OCI-LY7 (cell line): ENCODE data around the gene TRAF5. TPM values are rescaled to one million over a fixed set of nuclear protein-coding genes. Genes with fewer than 3 reads are reported as not detected.

ENCODE experiments used
- BruUV-seq: library from RNA; stranded (reverse); fragments of 400-500 nt; replicated peaks from 2 replicates; lab custom pipeline; 2021; lab: Mats Ljungman, UMichigan
- CTCF ChIA-PET: fragments of 300-600 bp; sonication (Branson Sonifier 250); formaldehyde crosslinking; loops from one replicate; lab custom pipeline; 2022; ENCODE audit warnings: antibody characterized with exemption; ENCODE audit not compliant: unreplicated experiment; lab: Charles Lee
- POLR2A ChIA-PET: fragments of 300-600 bp; sonication (Branson Sonifier 250); formaldehyde crosslinking; loops from one replicate; lab custom pipeline; 2022; ENCODE audit warnings: antibody characterized with exemption; lab: Charles Lee
- DNase-seq: peaks from one replicate; pipeline ENCODE4 v3.0.0-alpha.2; 2015; ENCODE audit warnings: low spot score
- H2AFZ ChIP-seq: fragments of 200-600 bp; sonication (generic), shearing (Covaris generic); 2 replicates; pipeline ENCODE4 v1.6.1; 2014; ENCODE audit warnings: mild to moderate bottlenecking, antibody characterized with exemption, low read length, moderate library complexity
- H3K27ac ChIP-seq: fragments of 200-600 bp; sonication (generic); 2 replicates; pipeline ENCODE4 v1.5.1; 2014; ENCODE audit warnings: mixed run types, low read depth, mild to moderate bottlenecking, moderate library complexity, low read length, inconsistent platforms; ENCODE audit not compliant: poor library complexity, severe bottlenecking
- H3K36me3 ChIP-seq: fragments of 200-600 bp; sonication (generic); 2 replicates; pipeline ENCODE4 v1.6.1; 2014; ENCODE audit warnings: mild to moderate bottlenecking, antibody characterized with exemption, low read length, moderate library complexity, mixed read lengths; ENCODE audit not compliant: insufficient read depth
- H3K4me1 ChIP-seq: fragments of 200-600 bp; sonication (generic); 2 replicates; pipeline ENCODE4 v1.5.1; 2014; ENCODE audit warnings: mild to moderate bottlenecking, low read length; ENCODE audit not compliant: insufficient read depth, poor library complexity, severe bottlenecking
- H3K4me2 ChIP-seq: fragments of 200-600 bp; sonication (generic); 2 replicates; pipeline ENCODE4 v1.6.1; 2014; ENCODE audit warnings: mild to moderate bottlenecking, low read length
- H3K4me3 ChIP-seq: fragments of 200-600 bp; sonication (generic); 2 replicates; pipeline ENCODE4 v1.5.1; 2014; ENCODE audit warnings: mild to moderate bottlenecking, low read depth, low read length; ENCODE audit not compliant: poor library complexity, severe bottlenecking
- H3K79me2 ChIP-seq: fragments of 200-600 bp; sonication (generic); 2 replicates; pipeline ENCODE4 v1.6.1; 2016; ENCODE audit warnings: low read depth, mild to moderate bottlenecking, low read length, moderate library complexity, mixed read lengths; ENCODE audit not compliant: insufficient read depth
- H3K9me2 ChIP-seq: fragments of 200-600 bp; sonication (generic); 2 replicates; pipeline ENCODE4 v1.6.1; 2016; ENCODE audit warnings: mild to moderate bottlenecking, low read length, mixed read lengths; ENCODE audit not compliant: insufficient read depth
- H3K9me3 ChIP-seq: fragments of 200-600 bp; sonication (generic); 2 replicates; pipeline ENCODE4 v1.6.1; 2014; ENCODE audit warnings: mild to moderate bottlenecking, mixed run types, low read length, mixed read lengths
- H4K20me1 ChIP-seq: fragments of 200-600 bp; sonication (generic); 2 replicates; pipeline ENCODE4 v1.6.1; 2014; ENCODE audit warnings: mild to moderate bottlenecking, antibody characterized with exemption, low read length, moderate library complexity, mixed read lengths; ENCODE audit not compliant: insufficient read depth
- CTCF ChIP-seq: fragments of 200-600 bp; sonication (generic); conservative IDR thresholded peaks from 2 replicates; pipeline ENCODE4 v1.5.1; 2014; ENCODE audit warnings: mild to moderate bottlenecking, antibody characterized with exemption, low read length, moderate library complexity, mixed read lengths
- EZH2phosphoT487 ChIP-seq: fragments of 200-600 bp; sonication (generic); IDR thresholded peaks from 2 replicates; pipeline ENCODE4 v1.6.1; 2018; ENCODE audit warnings: low read depth, borderline replicate concordance, mild to moderate bottlenecking, mixed run types, antibody characterized with exemption, low read length, moderate library complexity, mixed read lengths
- intact Hi-C: fragments of 100-400 bp; cut with micrococcal nuclease; formaldehyde crosslinking; loops from one replicate; pipeline ENCODE4 v1.10.0; 2022; ENCODE audit not compliant: unreplicated experiment
- total RNA-seq, 2 experiments: library from RNA; depleted of rRNA in 1 of 2; stranded (reverse); fragments of >200 nt in 1 of 2; shearing (Covaris generic) in 1 of 2; gene quantifications; 2 replicates each; pipeline ENCODE4 v1.2.3, GENCODE V29; 2014 to 2022

TRAF5 gene
- total RNA-seq, 2 experiments from 2014 or later = 24.2 to 54.4 TPM

- peaks cover 81% of the 10 kb centered on the region for H3K36me3 ChIP-seq
- no TSS peak for BruUV-seq
- no peak overlapping the region for H3K4me2 ChIP-seq
- no peak overlapping the region for H2AFZ ChIP-seq
- POLR2A ChIA-PET = interaction anchor here (0.5 to 1.3 kb wide), 2 partner anchors 8 to 17 kb away, joined by 3 read pairs; no protein-coding TSS in a partner anchor
- intact Hi-C loops = no loop called here
- DNase-seq = no peak
- no peaks in the 10 kb centered on the region for H4K20me1 ChIP-seq
- no peaks in the 10 kb centered on the region for H3K79me2 ChIP-seq
- H3K9me3 ChIP-seq = no peaks in the 10 kb centered on the region
- H3K9me2 ChIP-seq = no peaks in the 10 kb centered on the region
- CTCF ChIA-PET = interaction anchor here (0.6 to 1.6 kb wide), 3 partner anchors 11 to 322 kb away, joined by 3 to 4 read pairs (median 3); no protein-coding TSS in a partner anchor
- H3K4me3 ChIP-seq = no peak overlapping the region
- peaks cover 8% of the 10 kb centered on the region for H3K4me1 ChIP-seq
- H3K27ac ChIP-seq = no peak overlapping the region
- TF ChIP-seq CTCF (no peak), EZH2phosphoT487 (no peak)
Observed at GRCh38 chr1:211285196-211285595, 41.4 kb upstream of the TRAF5 start.

GRCh38 chr1:211287218-211287617 lies 39.4 kb upstream of the TRAF5 start:
- no peak for DNase-seq
- H2AFZ ChIP-seq = no peak overlapping the region
- no peaks in the 10 kb centered on the region for H3K9me2 ChIP-seq
- 0 out of 2 replicates have a peak overlapping the region, but pooled peaks have one; percentile 7 for H3K4me2 ChIP-seq
- peaks cover 8% of the 10 kb centered on the region for H3K4me1 ChIP-seq
- BruUV-seq = no TSS peak
- intact Hi-C loops = no loop called here
- ChIA-PET CTCF (no interaction called here), POLR2A (no interaction called here)
- peaks cover 84% of the 10 kb centered on the region for H3K36me3 ChIP-seq
- no peak overlapping the region for H3K27ac ChIP-seq
- TF ChIP-seq CTCF (no peak), EZH2phosphoT487 (no peak)
- no peaks in the 10 kb centered on the region for H3K9me3 ChIP-seq
- no peak overlapping the region for H3K4me3 ChIP-seq
- no peaks in the 10 kb centered on the region for H4K20me1 ChIP-seq
- H3K79me2 ChIP-seq = no peaks in the 10 kb centered on the region

- Histone ChIP-seq H3K27ac (no peak overlapping the region), H3K36me3 (peaks cover 90% of the 10 kb centered on the region), H2AFZ (no peak overlapping the region), H3K4me1 (no peaks in the 10 kb centered on the region), H4K20me1 (no peaks in the 10 kb centered on the region), H3K79me2 (no peaks in the 10 kb centered on the region), H3K4me2 (no peak overlapping the region), H3K9me2 (no peaks in the 10 kb centered on the region), H3K9me3 (no peaks in the 10 kb centered on the region), H3K4me3 (no peak overlapping the region)
- TF ChIP-seq EZH2phosphoT487 (no peak), CTCF (no peak)
- CTCF ChIA-PET = no interaction called here
- DNase-seq = no peak
- BruUV-seq = no TSS peak
- intact Hi-C loops = no loop called here
- POLR2A ChIA-PET = no interaction called here
Observed at GRCh38 chr1:211292411-211292810, 34.2 kb upstream of the TRAF5 start.
